Kidney glomerular epithelial cell (primary cell): Measurements from ENCODE around the gene DDB1.

ENCODE experiments used
- DNase-seq: peaks from one replicate; lab custom pipeline; 2025; lab: John Stamatoyannopoulos, UW

DDB1 gene

DNA sequence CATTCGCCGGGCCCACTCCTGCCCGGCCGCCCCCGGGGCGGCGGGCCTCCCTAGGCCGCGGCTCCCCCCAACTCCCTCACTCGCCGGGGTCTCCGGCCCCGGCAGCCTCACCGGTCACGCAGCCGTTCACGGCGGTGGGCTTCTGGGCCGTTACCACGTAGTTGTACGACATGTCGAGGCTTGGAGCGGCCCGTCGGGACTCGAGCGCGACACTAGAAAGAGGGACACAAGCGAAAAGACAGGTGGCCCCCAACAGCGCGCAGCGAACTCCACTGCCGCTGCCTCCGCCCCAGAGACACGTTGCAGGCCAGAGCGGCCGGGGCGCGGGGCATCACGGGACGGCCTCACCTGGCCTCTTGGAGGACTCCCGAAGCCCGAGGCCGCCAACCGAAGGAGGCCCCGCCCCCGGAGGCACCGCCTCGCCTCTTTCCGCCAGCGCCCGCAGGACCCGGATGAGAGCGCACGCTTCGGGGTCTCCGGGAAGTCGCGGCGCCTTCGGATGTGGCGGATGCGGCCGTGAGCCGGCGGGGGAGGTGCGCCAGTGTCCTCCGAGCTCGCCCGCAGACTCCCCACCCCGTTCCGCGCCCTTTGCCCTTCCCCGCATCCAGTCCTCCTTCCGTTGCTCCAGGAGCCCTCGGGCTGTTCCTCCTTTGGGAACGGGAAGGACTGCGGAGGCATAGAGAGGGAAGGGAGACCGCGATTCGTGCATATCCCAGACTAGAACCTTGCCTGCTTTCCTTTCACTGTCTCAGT, at the start of gene DDB1, which contains the start of gene TKFC:
Gene DDB1 (minus strand): TSS at position 309 of the 753 bp plus-strand sequence. CDS start 137 bp downstream, at position 172.
Gene TKFC (plus strand): TSS at position 432 of the 753 bp plus-strand sequence. CDS start 1,501 bp downstream, outside the sequence.
- peak; percentile 56 for DNase-seq

DNA sequence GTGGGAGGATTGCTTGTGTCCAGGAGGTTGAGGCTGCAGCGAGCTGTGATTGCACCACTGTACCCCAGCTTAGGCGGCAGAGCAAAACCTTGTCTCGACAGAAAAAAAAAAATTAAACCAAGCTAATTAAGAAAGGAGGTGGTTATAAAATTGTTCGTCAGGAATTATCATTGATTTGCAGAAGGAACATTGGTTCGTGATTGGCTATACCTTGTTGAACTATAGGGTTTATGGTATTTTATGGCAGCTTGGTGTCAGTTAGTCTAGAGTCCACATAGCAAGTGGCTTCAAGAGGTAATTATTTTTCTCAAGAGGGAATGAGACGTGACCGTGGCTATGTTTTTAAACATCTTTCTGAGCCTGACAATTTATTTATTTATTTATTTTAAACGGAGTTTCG, 48.0 kb upstream of the DDB1 start:
- DNase-seq: no peak

GRCh38 chr11:61378713-61379313, 45.9 kb upstream of the DDB1 start:
- peak; percentile 44 for DNase-seq

GRCh38 chr11:61377461-61378160, 44.7 kb upstream of the DDB1 start:
- DNase-seq: no peak

DNA sequence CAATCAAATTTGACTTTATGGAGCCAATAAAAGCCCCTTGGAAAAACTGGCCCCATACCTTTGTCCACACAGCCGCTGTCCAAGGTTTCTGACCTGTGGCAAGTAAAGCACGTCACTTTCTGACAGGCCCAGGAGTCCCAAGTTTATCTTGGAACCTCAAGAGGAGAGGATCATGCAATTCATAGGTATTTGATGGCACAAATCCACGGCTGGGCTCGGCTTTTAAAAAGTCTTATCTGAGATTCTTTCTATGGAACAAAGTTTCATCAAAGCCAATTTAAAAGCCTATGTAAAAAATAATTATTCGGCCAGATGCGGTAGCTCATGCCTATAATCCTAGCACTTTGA, 42.8 kb upstream of the DDB1 start:
- no peak for DNase-seq

GRCh38 chr11:61372659-61373420, 39.9 kb upstream of the DDB1 start:
- no peak for DNase-seq

DNA sequence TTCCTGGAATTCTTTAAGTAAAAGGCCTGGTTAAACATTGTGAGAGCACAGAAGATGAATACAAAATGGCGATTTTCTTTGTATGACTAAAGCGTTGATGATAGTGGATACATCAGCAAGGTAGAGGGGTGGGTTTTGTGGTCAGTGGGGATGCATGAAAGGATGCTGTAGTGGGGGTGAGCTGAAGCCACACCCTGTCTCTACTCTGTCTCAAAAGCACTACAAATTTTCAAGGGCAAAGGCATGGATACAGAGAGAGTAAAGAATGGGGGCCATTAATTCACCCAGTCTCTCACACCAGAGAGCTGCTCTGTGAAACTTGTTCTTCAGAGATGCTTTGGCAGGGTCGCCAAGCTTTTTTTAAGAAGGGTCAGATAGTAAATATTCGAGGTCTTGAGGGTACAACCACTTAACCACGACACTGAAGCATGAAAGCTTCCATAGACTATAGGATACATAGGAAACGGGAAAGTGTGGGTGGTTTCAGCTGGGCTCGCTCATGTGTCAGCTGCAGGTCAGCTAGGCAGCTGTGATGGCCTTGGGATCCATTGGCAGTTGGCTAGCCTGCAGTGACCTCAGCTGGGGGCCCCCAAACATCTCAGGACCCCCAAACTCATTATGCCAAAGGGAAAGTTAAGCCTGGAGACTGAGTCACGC, 37.6 kb upstream of the DDB1 start:
- DNase-seq: no peak

- no peak for DNase-seq
These were observed 36.8 kb upstream of the DDB1 start for GRCh38 chr11:61369372-61370348.

- no peak for DNase-seq
These were observed 35.7 kb upstream of the DDB1 start for GRCh38 chr11:61368646-61369045.

DNA sequence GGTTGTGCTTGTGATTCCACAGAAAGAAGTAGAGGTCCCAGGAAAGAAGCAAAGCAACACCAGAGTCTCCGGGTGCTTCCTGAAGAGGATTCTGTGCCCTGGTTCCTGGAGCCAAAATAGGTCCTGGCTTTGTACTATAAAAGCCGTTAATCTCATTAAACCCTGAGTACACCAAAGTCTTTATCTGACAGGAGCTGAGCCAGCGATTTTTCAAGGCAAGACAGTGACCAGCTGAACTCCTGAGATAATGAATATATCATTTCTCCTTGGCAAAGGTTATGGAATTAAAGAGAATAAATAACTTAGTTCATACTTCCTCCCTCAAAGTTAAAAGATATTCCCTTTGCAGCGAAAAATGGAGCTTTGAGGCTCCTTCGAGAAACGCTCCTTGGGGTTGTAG, 34.5 kb upstream of the DDB1 start:
- DNase-seq: no peak

- no peak for DNase-seq
These were observed 31.2 kb upstream of the DDB1 start for GRCh38 chr11:61364012-61364675.

DNA sequence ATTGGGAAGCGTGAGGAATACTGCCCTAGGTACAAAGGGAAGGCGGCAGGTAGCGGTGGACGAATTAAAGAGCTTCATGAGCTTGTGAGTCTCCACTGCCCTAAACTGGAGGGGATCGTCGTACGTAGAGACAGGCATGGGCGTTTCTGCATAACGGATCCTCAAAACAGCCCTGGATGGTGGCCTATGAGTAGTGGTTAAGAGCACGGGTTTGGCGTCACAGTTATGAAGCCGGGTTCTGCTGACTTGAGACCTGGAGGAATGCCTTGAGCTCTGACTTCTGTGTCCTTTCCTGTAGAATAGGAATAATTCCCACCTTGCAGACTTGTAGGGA, 29.6 kb upstream of the DDB1 start:
- no peak for DNase-seq

DNA sequence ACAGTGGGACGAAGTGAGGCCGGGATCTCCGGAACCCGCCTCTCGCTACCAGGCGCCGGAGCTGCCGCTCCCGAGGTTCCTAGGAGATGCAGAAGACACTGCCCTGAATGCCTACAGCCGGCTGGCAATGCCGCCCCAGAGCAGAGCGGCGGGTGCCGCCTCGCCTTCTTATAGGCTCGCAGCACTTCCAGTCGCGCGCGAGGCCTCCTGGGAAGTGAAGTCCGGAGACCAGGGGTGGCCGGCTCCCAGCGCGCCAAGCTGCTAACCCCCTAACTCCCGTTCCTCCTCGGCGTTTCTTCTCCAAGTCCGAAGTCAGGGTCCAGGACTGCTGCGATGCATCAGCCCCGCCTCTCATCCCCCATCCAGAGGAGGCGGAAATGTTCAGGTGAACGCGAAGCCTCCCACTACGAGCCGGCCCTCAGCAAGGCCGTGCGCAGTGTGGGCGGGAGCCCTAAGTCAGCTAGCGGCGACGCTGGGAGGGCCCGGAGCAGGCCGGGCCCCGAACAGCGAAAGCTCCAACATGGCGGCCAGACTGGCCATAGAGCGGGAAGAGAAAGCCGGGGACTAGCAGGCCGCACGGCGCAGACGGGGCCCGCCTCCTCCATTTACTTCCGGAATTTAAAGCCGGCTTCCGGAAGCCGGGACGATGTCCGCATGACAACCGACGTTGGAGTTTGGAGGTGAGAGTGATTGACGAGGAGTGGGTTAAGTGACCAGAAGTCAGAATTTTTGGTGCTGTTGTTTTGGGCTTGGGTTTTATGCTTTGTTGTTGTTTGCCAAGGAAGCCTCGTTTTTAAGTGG, 29.0 kb upstream of the DDB1 start, which contains the start of the genes CYB561A3 and TMEM138:
Gene CYB561A3 (minus strand): TSS at position 142 of the 801 bp plus-strand sequence. CDS start 5,169 bp downstream, outside the sequence.
Gene TMEM138 (plus strand): TSS at position 634 of the 801 bp plus-strand sequence. CDS start 2,017 bp downstream, outside the sequence.
- DNase-seq: peak; percentile 91

DNA sequence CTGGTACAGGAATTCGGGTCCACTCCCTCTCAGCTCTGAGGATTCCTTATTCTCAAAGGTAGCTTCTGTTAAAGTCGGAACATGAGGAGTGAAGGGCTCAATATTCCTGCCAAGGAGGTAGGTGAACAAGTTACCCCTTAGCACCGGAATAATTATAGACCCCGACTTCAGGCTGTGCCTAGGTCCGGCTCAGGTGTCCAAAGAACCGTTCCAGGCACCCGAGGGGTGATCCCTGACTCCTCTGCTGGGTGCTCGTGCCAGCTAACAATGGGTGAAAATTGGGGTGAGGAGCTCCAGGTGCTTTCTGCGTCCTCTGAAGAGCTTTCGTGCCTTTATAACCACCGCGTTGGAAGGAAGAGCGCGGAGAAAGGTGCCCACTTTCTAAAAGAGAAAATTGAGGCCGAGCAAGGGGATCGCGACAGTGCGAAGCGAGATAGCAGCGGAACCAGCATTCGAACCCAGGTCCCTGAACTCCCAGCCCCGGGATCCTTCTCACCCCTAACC, 28.4 kb upstream of the DDB1 start:
- no peak for DNase-seq

DNA sequence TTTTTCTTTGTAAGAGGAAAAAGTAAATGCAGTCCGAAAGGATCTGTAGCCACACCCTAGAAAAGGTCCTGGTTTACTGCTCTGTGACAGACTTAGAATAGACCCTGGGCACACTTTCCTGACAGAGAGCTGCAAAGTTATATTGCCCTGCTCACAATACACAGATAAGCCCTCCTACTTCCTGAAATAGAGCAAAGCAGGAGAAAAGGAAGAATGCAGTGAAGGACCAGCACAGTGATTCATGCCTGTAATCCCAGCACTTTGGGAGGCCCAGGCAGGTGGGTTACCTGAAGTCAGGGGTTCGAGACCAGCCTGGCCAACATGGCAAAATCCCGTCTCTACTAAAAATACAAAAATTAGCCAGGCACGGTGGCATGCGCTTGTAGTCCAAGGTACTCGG, 26.6 kb upstream of the DDB1 start:
- DNase-seq: no peak

DNA sequence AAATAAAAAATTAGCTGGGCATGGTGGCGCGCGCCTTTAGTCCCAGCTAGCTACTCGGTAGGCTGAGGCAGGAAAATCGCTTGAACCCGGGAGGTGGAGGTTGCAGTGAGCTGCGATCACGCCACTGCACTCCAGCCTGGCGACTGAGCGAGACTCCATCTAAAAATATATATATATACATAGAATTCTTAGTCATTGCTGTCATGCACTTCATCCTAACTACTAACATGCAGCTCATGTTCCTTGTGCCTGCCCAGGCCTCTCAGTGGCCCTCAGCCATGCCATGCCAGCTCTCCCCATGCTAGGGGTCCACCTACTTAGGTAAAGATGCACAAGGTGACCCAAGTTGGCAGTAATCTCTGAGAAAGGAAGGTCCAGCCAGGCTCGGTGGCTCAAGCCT, 25.7 kb upstream of the DDB1 start:
- DNase-seq: no peak

- no peak for DNase-seq
These were observed 25.0 kb upstream of the DDB1 start for GRCh38 chr11:61357894-61358239.

- no peak for DNase-seq
These were observed 24.5 kb upstream of the DDB1 start for GRCh38 chr11:61357233-61357893.
